ENCODE data around the gene RILPL2.
"Not testable (repeated sequence)": the region's sequence is repeated elsewhere in the genome, so short reads cannot be mapped to it uniquely, and the experiment has no call there.

The RILPL2 gene

DNA sequence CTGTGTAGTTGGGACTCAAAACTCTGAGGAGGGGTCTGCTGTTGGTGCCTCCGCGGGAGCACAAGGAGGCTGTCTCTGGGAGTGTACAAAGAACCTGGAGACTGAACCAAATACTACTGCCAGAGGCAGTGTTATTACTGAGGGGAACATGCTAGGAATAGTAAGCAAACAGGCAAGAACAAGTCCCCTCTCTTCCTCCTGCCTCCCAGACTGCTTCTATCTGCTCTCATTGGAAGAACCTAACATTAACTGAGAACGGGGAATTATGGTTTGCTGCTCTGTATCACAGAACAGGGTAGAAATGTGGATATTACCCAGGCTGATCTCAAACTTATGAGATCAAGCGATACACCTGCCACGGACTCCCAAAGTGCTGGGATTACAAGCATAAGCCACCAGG is 57.1 kb downstream of the RILPL2 start:
- no peak for DNase-seq

DNA sequence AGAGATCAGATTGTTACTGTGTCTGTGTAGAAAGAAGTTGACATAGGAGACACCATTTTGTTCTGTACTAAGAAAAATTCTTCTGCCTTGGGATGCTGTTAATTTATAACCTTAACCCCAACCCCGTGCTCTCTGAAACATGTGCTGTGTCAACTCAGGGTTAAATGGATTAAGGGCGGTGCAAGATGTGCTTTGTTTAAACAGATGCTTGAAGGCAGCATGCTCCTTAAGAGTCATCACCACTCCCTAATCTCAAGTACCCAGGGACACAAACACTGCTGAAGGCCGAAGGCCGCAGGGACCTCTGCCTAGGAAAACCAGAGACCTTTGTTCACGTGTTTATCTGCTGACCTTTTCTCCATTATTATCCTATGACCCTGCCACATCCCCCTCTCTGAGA is 64.1 kb downstream of the RILPL2 start:
- not testable (repeated sequence) for DNase-seq

DNA sequence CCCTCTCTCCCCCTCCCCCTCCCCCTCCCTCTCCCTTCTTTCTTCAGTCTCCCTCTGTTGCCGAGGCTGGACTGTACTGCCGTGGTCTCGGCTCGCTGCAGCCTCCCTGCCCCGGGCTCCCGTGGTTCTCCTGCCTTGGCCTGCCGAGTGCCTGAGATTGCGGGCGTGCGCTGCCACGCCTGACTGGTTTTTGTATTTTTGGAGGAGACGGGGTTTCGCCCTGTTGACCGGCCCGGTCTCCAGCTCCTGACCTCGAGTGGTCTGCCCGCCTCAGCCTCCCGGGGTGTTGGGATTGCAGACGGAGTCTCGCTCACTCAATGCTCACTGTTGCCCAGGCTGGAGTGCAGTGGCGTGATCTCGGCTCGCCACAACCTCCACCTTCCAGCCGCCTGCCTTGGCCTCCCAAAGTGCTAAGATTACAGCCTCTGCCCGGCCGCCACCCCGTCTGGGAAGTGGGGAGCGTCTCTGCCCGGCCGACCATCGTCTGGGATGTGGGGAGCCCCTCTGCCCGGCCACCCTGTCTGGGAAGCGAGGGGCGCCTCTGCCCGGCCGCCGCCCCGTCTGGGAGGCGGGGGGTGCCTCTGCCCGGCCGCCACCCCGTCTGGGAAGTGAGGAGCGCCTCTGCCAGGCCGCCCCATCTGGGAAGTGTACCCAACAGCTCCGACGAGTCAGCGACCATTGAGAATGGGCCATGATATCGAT is 64.7 kb downstream of the RILPL2 start:
- not testable (repeated sequence) for DNase-seq

DNA sequence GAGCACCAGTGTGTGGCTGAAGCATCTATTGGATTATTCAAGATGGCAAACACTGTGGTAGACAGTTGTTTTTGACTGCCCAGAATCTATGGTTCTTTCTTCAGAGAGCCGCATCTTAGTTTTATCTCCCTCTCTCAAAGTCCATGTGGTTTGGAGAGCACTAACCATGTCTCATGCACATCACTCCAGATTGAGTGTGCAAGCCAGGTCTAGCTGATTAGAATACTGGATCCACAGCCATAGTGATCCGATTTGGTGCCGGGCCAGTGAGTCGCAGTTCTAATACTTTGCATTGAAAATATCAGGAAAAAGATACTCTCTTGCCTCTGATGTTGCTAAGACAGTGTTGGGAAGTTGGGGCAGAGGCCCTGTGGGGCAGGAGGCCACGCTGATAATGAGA is 67.3 kb downstream of the RILPL2 start:
- DNase-seq, result no peak

DNA sequence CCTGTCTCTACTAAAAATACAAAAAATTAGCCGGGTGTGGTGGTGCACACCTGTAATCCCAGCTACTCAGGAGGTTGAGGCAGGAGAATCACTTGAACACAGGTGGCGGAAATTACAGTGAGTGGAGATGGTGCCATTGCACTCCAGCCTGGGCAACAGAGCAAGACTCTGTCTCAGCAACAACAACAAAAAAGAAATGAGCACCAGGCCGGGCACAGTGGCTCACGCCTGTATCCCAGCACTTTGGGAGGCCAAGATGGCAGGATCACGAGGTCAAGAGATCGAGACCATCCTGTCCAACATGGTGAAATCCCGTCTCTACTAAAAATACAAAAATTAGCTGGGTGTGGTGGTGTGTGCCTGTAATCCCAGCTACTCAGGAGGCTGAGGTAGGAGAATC is 68.1 kb downstream of the RILPL2 start:
- not testable (repeated sequence) for DNase-seq

DNA sequence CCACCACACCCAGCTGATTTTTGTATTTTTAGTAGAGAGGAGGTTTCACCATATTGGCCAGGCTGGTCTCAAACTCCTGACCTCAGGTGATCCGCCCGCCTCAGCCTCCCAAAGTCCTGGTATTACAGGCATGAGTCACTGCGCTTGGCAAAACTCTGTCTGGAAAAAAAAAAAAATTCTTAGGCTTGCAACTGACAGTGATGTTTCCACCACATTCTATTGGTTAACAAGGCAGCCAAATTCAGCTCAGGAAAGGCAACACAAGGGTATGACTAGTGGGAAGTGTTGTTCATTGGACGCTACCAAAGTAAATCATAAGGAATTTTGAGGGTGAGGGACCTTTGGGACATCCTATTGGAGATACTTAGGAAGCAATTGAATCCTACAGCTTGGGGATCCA is 69.0 kb downstream of the RILPL2 start:
- DNase-seq, result no peak

Measured in cortex of kidney (tissue), 1 donor.